Measurements from ENCODE around the gene CHST11. TPM values are rescaled to one million over a fixed set of nuclear protein-coding genes. Genes with fewer than 3 reads are reported as not detected.

Gene CHST11
- total and polyA plus RNA-seq, 2 donors from 2014 or later, result 2.0 to 23.3 TPM

DNA sequence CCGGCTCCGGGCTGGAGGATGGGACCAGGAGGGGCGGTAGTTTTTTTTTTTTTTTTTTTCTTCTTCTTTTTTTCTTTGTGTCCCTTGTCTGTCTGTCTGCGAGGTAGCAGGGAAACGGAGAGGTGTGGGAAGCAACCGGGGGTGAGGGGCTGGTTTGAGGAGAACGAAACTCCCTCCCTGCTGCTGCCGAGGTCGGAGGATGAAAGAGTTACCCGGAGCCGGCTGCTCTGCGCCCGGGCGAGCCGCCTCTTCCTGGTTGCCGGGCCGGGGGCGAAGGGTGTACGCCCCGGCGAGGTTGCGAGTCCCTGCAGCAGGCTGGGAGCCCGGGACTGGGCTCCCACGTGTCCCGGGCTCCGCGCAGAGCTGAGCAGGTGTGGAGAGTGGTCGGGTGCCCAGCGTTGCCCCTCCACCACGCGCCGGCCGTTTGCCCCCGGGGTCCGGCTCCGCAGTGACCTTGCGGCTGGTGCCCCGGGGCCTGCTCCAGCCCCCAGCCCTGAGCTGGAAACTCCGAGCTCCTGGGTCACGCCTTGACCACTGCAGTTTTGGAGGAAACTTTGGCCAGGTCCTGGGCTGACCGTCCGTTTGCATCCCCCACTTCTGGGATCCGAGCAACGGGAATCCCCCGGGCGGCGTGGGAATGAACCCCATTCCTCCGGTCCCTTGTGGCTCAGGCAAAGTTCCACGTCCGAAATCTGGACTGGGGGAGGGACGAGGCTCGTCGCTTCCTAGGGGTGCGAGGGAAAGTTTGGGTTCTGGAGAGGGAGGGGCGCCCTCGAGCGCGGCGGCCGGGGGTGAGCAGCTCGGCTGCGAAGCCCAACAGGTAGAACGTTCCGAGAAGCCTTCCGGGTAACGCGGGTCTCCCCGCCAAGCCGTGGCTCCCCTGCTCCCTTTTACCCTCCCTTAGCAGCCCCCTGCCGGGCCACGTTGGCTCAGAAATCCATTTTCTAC is 1.3 kb downstream of the CHST11 start:
- Histone ChIP-seq H3K36me3 (ENCODE audit: control insufficient read depth in 2 of 3, insufficient read depth in 3 of 3, low read length in 3 of 3) (no peaks in the 10 kb centered on the region), H3K9ac (ENCODE audit: low read length in 3 of 3) (peak overlapping the region; percentile 47 to 79 (median 51)), H3K9me3 (ENCODE audit: control insufficient read depth in 2 of 3, insufficient read depth in 1 of 3, low read length in 3 of 3) (no peaks in the 10 kb centered on the region), H3K27ac (ENCODE audit: low read depth in 2 of 2, low read length in 2 of 2) (peak overlapping the region; percentile 43 to 59), H3K27me3 (ENCODE audit: control insufficient read depth, insufficient read depth, low read length) (no peaks in the 10 kb centered on the region), H3K4me1 (ENCODE audit: control insufficient read depth in 2 of 3, insufficient read depth in 2 of 3, low read depth in 1 of 3, low read length in 3 of 3) (no peaks in the 10 kb centered on the region), H3K4me3 (ENCODE audit: low read length in 3 of 3) (peak overlapping the region; percentile 68 to 75 (median 71))
- TF ChIP-seq, protein P1, sequence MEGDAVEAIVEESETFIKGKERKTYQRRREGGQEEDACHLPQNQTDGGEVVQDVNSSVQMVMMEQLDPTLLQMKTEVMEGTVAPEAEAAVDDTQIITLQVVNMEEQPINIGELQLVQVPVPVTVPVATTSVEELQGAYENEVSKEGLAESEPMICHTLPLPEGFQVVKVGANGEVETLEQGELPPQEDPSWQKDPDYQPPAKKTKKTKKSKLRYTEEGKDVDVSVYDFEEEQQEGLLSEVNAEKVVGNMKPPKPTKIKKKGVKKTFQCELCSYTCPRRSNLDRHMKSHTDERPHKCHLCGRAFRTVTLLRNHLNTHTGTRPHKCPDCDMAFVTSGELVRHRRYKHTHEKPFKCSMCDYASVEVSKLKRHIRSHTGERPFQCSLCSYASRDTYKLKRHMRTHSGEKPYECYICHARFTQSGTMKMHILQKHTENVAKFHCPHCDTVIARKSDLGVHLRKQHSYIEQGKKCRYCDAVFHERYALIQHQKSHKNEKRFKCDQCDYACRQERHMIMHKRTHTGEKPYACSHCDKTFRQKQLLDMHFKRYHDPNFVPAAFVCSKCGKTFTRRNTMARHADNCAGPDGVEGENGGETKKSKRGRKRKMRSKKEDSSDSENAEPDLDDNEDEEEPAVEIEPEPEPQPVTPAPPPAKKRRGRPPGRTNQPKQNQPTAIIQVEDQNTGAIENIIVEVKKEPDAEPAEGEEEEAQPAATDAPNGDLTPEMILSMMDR (IDR thresholded peaks at IDR 0.05; ENCODE audit: borderline replicate concordance, extremely low read depth, insufficient read depth), result no peak
- peak; percentile 24 to 79 (median 48) for DNase-seq
- FAIRE-seq, result no peak
- intact Hi-C loops (cut with DNase I), result no loop called here

DNA sequence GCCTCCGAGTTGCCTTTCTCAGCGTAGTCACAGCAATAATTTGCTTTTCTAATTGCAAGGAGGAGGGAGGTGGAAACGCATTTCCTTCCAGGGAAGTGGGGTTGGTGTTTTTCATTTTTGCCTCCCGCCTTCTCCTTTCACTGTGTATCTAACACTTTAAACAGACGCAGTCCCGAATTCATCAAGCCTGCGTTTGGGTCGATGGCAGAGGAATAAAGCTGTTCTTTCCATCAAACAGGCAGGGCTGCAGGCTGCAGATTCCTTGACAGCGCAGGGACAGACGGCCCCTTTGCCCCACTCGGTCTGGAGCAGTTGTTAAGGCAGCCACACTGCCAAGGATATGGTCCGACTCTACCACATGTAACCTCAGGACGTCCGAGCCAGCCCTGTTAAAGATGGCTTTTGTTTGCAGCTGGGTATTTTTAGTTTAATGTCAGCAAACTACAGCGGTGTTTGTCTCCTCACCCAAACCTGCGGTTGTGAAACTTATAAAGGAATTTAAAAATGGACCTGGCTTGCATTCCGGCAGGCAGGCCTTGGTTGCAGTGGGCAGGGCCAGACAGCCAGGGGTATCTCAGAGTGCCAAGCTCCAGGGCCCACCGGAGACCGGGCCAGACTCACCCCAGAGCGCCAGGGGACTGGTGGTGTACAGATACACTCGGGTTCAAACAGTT is 2.1 kb downstream of the CHST11 start:
- H3K9me3 ChIP-seq (ENCODE audit: control insufficient read depth in 2 of 3, insufficient read depth in 1 of 3, low read length in 3 of 3), result no peaks in the 10 kb centered on the region
- H3K9ac ChIP-seq (ENCODE audit: low read length in 3 of 3), result peak overlapping the region in 2 of 3 donors; percentile 6 to 79
- H3K27ac ChIP-seq (ENCODE audit: low read depth in 2 of 2, low read length in 2 of 2), result peak overlapping the region in 1 of 2 donors; percentile 59
- FAIRE-seq (no peak), DNase-seq (peak in 3 of 5 donors; percentile 25 to 46 (median 26))
- H3K4me3 ChIP-seq (ENCODE audit: low read length in 3 of 3), result peak overlapping the region; percentile 65 to 71 (median 68)
- no peaks in the 10 kb centered on the region for H3K4me1 ChIP-seq (ENCODE audit: control insufficient read depth in 2 of 3, insufficient read depth in 2 of 3, low read depth in 1 of 3, low read length in 3 of 3)
- H3K27me3 ChIP-seq (ENCODE audit: control insufficient read depth, insufficient read depth, low read length), result no peaks in the 10 kb centered on the region
- H3K36me3 ChIP-seq (ENCODE audit: control insufficient read depth in 2 of 3, insufficient read depth in 3 of 3, low read length in 3 of 3), result no peaks in the 10 kb centered on the region
- intact Hi-C loops (cut with DNase I), result no loop called here
- TF ChIP-seq, protein P1 (IDR thresholded peaks at IDR 0.05; ENCODE audit: borderline replicate concordance, extremely low read depth, insufficient read depth), result no peak

DNA sequence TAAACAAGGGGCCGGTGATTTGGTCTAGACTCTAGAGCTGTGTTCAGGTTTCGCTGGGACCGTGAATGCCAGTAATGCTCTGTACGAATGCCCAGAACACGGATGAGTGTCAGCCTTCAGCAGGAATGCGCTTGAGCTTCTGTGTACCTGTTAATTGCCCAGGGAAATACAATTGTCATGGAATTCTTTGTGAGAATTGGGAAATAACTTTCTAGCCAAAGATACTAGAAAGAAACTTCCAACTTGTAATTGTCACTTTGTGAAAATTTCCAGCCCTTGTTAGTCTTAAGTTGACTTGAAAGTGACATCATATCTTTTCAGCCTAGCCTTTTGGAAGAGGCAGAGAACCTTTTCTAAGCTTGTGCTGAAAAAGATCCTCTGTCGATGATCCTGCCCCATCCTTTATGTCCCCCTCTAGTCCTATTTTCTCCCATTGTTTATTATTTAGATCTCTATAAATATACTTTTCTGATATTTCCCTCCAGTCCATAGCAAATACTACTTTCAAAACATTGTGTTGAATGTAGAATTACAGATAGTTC is 2.7 kb downstream of the CHST11 start:
- peak overlapping the region in 1 of 3 donors; percentile 6 for H3K9ac ChIP-seq (ENCODE audit: low read length in 3 of 3)

More for the DNA sequence above, 2.7 kb downstream of the CHST11 start:
- Histone ChIP-seq H3K4me1 (ENCODE audit: control insufficient read depth in 2 of 3, insufficient read depth in 2 of 3, low read depth in 1 of 3, low read length in 3 of 3) (no peaks in the 10 kb centered on the region), H3K4me3 (ENCODE audit: low read length in 3 of 3) (peak overlapping the region in 2 of 3 donors; percentile 16 to 71), H3K36me3 (ENCODE audit: control insufficient read depth in 2 of 3, insufficient read depth in 3 of 3, low read length in 3 of 3) (no peaks in the 10 kb centered on the region), H3K27ac (ENCODE audit: low read depth in 2 of 2, low read length in 2 of 2) (no peak overlapping the region), H3K27me3 (ENCODE audit: control insufficient read depth, insufficient read depth, low read length) (no peaks in the 10 kb centered on the region), H3K9me3 (ENCODE audit: control insufficient read depth in 2 of 3, insufficient read depth in 1 of 3, low read length in 3 of 3) (no peaks in the 10 kb centered on the region)
- intact Hi-C loops (cut with DNase I), result no loop called here
- FAIRE-seq, result no peak
- TF ChIP-seq, protein P1 (IDR thresholded peaks at IDR 0.05; ENCODE audit: borderline replicate concordance, extremely low read depth, insufficient read depth), result no peak
- no peak for DNase-seq
